ENCODE results near the gene FRRS1. TPM values are rescaled to one million over a fixed set of nuclear protein-coding genes. Genes with fewer than 3 reads are reported as not detected.

Gene FRRS1
- total RNA-seq, 6 donors from 2014 or later = 2.2 to 12.6 (median 9.3) TPM

DNA sequence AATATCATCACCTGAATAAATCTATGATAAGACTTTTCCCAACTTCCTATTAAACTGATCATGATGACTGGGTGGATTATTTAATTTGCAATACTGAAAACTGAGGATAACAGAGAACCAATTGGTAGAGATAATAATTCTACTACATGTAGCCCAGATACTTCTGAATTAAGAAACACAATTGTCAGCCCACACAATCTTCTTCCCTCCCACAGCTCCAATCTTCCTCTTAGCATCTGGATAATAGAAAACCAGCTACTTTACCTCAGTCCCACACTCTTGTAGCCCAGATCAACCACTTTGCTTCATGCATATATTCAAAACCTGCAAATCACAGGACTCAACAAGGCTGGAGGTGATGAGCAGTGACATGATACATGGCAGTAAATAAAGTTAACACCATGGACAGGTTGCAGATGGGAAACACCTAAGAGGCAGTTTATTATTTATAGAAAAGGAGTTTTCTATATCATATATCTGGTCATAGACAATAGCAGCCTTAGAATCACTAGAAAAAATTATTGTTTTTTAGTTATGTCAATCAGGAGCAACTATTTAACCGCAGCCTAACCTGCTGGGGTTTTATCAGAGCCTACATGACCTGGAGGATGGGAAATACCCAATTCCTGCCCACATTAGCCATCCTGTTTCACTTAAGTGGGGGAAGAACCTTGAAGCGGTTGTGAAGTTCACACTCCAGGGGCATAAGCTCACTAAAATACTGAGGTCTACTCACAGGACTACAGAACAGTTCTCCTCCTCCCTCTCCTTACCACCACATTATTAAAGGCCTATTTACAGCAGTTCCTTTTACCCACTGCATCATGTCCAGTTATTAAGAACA, 16.7 kb downstream of the FRRS1 start:
- peaks cover 0 to 7% (median 0%) of the 10 kb centered on the region in 4 donors for H3K4me1 ChIP-seq
- 47 to 65% methylated on average over 2 of the region's 2 CpGs for WGBS, 2 donors

GRCh38 chr1:99748419-99748818, 18.0 kb downstream of the FRRS1 start:
- H3K27me3 ChIP-seq = no peaks in the 10 kb centered on the region
- 86 to 96% methylated on average over 2 of the region's 2 CpGs for WGBS, 2 donors
- TF ChIP-seq POLR2AphosphoS5 (IDR thresholded peaks at IDR 0.05) = no peak
- TF ChIP-seq EP300 (IDR thresholded peaks at IDR 0.05) = no peak
- TF ChIP-seq POLR2A (IDR thresholded peaks at IDR 0.05) = no peak
- no peak for TF ChIP-seq CTCF (IDR thresholded peaks at IDR 0.05)
- H3K27ac ChIP-seq = no peak overlapping the region
- ATAC-seq (ENCODE audit: low FRiP score in 2 of 2) (no peak), DNase-seq (no peak)
- H3K9me3 ChIP-seq = no peaks in the 10 kb centered on the region
- no peak overlapping the region for H3K4me3 ChIP-seq
- peaks cover 0 to 7% (median 0%) of the 10 kb centered on the region in 4 donors for H3K4me1 ChIP-seq
- H3K36me3 ChIP-seq = peaks cover 0 to 13% (median 2%) of the 10 kb centered on the region in 4 donors

More for the DNA sequence above, 16.7 kb downstream of the FRRS1 start:
- TF ChIP-seq POLR2AphosphoS5 (IDR thresholded peaks at IDR 0.05) = no peak
- no peak for TF ChIP-seq EP300 (IDR thresholded peaks at IDR 0.05)
- no peak for TF ChIP-seq POLR2A (IDR thresholded peaks at IDR 0.05)
- TF ChIP-seq CTCF (IDR thresholded peaks at IDR 0.05) = no peak
- Histone ChIP-seq H3K4me3 (no peak overlapping the region), H3K36me3 (peaks cover 0 to 13% (median 2%) of the 10 kb centered on the region in 4 donors), H3K9me3 (no peaks in the 10 kb centered on the region), H3K27me3 (no peaks in the 10 kb centered on the region), H3K27ac (no peak overlapping the region)
- DNase-seq = no peak
- ATAC-seq (ENCODE audit: low FRiP score in 2 of 2) = no peak

- Histone ChIP-seq H3K27ac (no peak overlapping the region), H3K27me3 (no peaks in the 10 kb centered on the region), H3K4me3 (no peak overlapping the region), H3K36me3 (peaks cover 0 to 32% (median 2%) of the 10 kb centered on the region in 4 donors), H3K9me3 (no peaks in the 10 kb centered on the region), H3K4me1 (no peaks in the 10 kb centered on the region)
- ATAC-seq (ENCODE audit: low FRiP score in 2 of 2) = no peak
- 88% methylated on average over 2 of the region's 2 CpGs for WGBS, 2 donors
- TF ChIP-seq CTCF (IDR thresholded peaks at IDR 0.05) = no peak
- no peak for TF ChIP-seq EP300 (IDR thresholded peaks at IDR 0.05)
- TF ChIP-seq POLR2AphosphoS5 (IDR thresholded peaks at IDR 0.05) = no peak
- TF ChIP-seq POLR2A (IDR thresholded peaks at IDR 0.05) = no peak
- no peak for DNase-seq
These were observed 20.8 kb downstream of the FRRS1 start for GRCh38 chr1:99745684-99746083.

- no peak for DNase-seq
- H3K4me1 ChIP-seq = no peaks in the 10 kb centered on the region
- 94 to 95% methylated on average over 7 of the region's 7 CpGs for WGBS, 2 donors
- no peak overlapping the region for H3K27ac ChIP-seq
- peaks cover 0 to 33% (median 2%) of the 10 kb centered on the region in 4 donors for H3K36me3 ChIP-seq
- TF ChIP-seq EP300 (IDR thresholded peaks at IDR 0.05) (no peak), POLR2AphosphoS5 (IDR thresholded peaks at IDR 0.05) (no peak), CTCF (IDR thresholded peaks at IDR 0.05) (no peak)
- H3K4me3 ChIP-seq = no peak overlapping the region
- no peak for ATAC-seq (ENCODE audit: low FRiP score in 2 of 2)
- H3K27me3 ChIP-seq = no peaks in the 10 kb centered on the region
- H3K9me3 ChIP-seq = no peaks in the 10 kb centered on the region
These were observed 21.4 kb downstream of the FRRS1 start for GRCh38 chr1:99745061-99745460.
